ENCODE results near the gene LRRD1. TPM values are rescaled to one million over a fixed set of nuclear protein-coding genes. Genes with fewer than 3 reads are reported as not detected.
"Not testable (repeated sequence)": the region's sequence is repeated elsewhere in the genome, so short reads cannot be mapped to it uniquely, and the experiment has no call there.

LRRD1 gene
- total RNA-seq, 1 donor from 2014 or later: 0.19 TPM

DNA sequence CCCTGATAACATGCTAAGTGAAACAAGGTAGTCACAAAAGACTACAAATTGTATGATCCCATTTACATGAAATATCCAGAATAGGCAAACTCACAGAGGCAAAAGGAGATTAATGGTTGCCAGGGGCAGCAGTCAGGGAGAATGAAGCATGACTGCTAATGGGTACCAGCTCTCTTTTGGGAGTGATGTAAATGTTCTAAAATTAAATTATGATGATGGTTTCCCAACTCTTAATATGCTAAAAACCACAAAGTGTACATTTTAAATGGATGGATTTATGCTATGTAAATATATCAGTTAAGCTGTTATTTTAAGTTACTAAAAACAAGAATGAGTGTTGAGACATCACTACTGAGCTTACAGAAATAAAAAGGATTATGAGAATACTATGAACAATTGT, 57.3 kb downstream of the LRRD1 start:
- peaks cover 6% of the 10 kb centered on the region for H3K4me1 Mint-ChIP-seq (ENCODE audit: unreplicated experiment)
- H3K9me3 Mint-ChIP-seq: no peaks in the 10 kb centered on the region
- no peak for TF ChIP-seq CTCF (conservative IDR thresholded peaks at IDR 0.05)
- DNase-seq (ENCODE audit: extremely low spot score, unreplicated experiment): no peak
- no peak overlapping the region for H3K27ac Mint-ChIP-seq
- peaks cover 56% of the 10 kb centered on the region for H3K36me3 Mint-ChIP-seq
- no peak overlapping the region for H3K4me3 Mint-ChIP-seq
- H3K27me3 Mint-ChIP-seq: no peaks in the 10 kb centered on the region

GRCh38 chr7:92119213-92119759, 59.7 kb downstream of the LRRD1 start:
- H3K27ac Mint-ChIP-seq: no peak overlapping the region
- TF ChIP-seq CTCF (conservative IDR thresholded peaks at IDR 0.05): no peak
- H3K4me1 Mint-ChIP-seq (ENCODE audit: unreplicated experiment): peaks cover 6% of the 10 kb centered on the region
- H3K27me3 Mint-ChIP-seq: no peaks in the 10 kb centered on the region
- DNase-seq (ENCODE audit: extremely low spot score, unreplicated experiment): no peak
- no peak overlapping the region for H3K4me3 Mint-ChIP-seq
- peaks cover 62% of the 10 kb centered on the region for H3K36me3 Mint-ChIP-seq
- H3K9me3 Mint-ChIP-seq: no peaks in the 10 kb centered on the region

- Mint-ChIP-seq H3K4me3 (no peak overlapping the region), H3K4me1 (ENCODE audit: unreplicated experiment) (peaks cover 6% of the 10 kb centered on the region), H3K9me3 (no peaks in the 10 kb centered on the region), H3K36me3 (peaks cover 55% of the 10 kb centered on the region), H3K27ac (no peak overlapping the region), H3K27me3 (no peaks in the 10 kb centered on the region)
- TF ChIP-seq CTCF (conservative IDR thresholded peaks at IDR 0.05): no peak
- DNase-seq (ENCODE audit: extremely low spot score, unreplicated experiment): no peak
Measured at GRCh38 chr7:92116949-92117348, 62.0 kb downstream of the LRRD1 start.

DNA sequence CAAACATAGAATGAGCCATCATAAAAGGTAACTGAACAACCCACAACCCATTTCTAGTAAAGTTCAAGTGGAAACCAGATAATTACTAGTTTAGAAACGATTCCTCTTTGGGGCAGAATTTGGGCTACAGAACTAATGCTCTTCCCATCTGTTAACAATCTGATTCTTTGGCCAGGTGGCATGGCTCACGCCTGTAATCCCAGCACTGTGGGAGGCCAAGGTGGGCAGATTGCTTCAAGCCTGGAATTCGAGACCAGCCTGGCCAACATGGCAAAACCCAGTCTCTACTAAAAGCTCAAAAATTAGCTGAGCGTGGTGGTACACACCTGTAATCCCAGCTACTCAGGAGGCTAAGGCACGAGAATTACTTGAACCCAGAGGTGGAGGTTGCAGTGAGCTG, 63.1 kb downstream of the LRRD1 start:
- Mint-ChIP-seq H3K4me1 (ENCODE audit: unreplicated experiment) (peaks cover 6% of the 10 kb centered on the region), H3K36me3 (peaks cover 45% of the 10 kb centered on the region), H3K4me3 (no peak overlapping the region), H3K27me3 (no peaks in the 10 kb centered on the region), H3K27ac (no peak overlapping the region), H3K9me3 (no peaks in the 10 kb centered on the region)
- DNase-seq (ENCODE audit: extremely low spot score, unreplicated experiment): no peak
- TF ChIP-seq CTCF (conservative IDR thresholded peaks at IDR 0.05): no peak

DNA sequence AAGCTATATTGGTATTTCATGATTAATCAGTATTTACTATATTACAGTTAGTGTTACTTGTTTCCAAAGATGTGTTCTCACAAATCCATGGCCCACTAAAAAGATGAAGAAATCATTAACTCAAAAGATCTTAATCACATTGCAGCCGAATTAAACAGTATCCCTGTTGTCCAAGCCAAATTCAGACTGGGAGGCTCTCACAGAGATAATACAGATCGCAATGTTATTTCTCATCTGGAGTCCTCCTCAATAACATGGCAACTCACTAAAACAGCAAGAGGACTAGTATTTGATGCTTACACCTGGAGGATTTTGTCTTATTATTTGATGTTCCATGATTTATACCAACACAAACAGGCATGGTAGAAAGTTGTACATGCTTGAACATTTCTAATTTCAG, 68.1 kb downstream of the LRRD1 start:
- no peaks in the 10 kb centered on the region for H3K9me3 Mint-ChIP-seq
- H3K4me3 Mint-ChIP-seq: no peak overlapping the region
- no peak for DNase-seq (ENCODE audit: extremely low spot score, unreplicated experiment)
- no peaks in the 10 kb centered on the region for H3K4me1 Mint-ChIP-seq (ENCODE audit: unreplicated experiment)
- TF ChIP-seq CTCF (conservative IDR thresholded peaks at IDR 0.05): no peak
- no peak overlapping the region for H3K27ac Mint-ChIP-seq
- no peaks in the 10 kb centered on the region for H3K27me3 Mint-ChIP-seq
- peaks cover 43% of the 10 kb centered on the region for H3K36me3 Mint-ChIP-seq

DNA sequence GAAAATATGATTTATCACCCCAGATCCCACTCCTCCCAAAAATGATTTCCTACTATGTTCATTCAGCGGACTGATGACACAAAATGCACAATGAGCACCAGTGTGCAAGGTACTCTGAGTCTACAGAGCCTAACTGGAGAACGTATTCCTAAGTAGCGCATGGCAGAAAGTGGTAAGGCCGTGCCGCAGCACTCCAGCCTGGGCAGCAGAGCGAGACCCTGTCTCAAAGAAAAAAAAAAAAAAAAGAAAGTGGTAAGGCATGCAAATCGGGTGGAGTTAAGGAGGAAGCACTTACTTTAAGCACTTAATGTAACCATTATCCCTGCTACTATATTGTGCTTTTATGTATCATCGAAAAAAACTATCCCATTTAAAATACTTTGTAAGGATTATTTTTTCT, 70.1 kb downstream of the LRRD1 start:
- TF ChIP-seq CTCF (conservative IDR thresholded peaks at IDR 0.05): no peak
- H3K4me3 Mint-ChIP-seq: no peak overlapping the region
- H3K27ac Mint-ChIP-seq: no peak overlapping the region
- peaks cover 34% of the 10 kb centered on the region for H3K36me3 Mint-ChIP-seq
- DNase-seq (ENCODE audit: extremely low spot score, unreplicated experiment): no peak
- no peaks in the 10 kb centered on the region for H3K9me3 Mint-ChIP-seq
- no peaks in the 10 kb centered on the region for H3K27me3 Mint-ChIP-seq
- no peaks in the 10 kb centered on the region for H3K4me1 Mint-ChIP-seq (ENCODE audit: unreplicated experiment)

DNA sequence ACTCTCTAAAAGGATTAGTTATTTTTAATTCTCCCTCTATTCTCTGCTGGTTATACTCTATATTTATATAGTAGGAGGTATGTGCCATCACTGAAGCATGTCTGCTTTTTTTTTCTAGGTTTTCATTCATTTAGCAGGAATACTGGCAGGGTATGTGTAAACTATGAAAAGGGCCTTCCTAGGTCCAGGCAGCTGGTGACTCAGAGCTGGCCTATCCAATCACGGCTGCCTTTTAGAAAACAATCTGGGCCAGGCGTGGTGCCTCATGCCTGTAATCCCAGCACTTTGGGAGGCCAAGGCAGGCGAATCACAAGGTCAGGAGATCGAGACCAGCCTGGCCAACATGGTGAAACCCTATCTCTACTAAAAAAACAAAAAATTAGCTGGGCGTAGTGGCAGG, 76.1 kb downstream of the LRRD1 start:
- H3K9me3 Mint-ChIP-seq; H3K4me1 Mint-ChIP-seq (ENCODE audit: unreplicated experiment); H3K27me3 Mint-ChIP-seq; H3K4me3 Mint-ChIP-seq; H3K27ac Mint-ChIP-seq; DNase-seq (ENCODE audit: extremely low spot score, unreplicated experiment): not testable (repeated sequence)
- peaks cover 44% of the 10 kb centered on the region for H3K36me3 Mint-ChIP-seq

Measured in type B pancreatic cell (in vitro differentiated cells).